CD4-positive, alpha-beta memory T cell (primary cell): ENCODE data around the gene ARID1A. TPM values are rescaled to one million over a fixed set of nuclear protein-coding genes. Genes with fewer than 3 reads are reported as not detected.

Source experiments
- CTCF ChIA-PET: fragments of 350-600 bp; sonication (Branson Sonifier 250); formaldehyde crosslinking; loops from one replicate; lab custom pipeline; 2021; ENCODE audit warnings: inconsistent platforms; ENCODE audit not compliant: partially characterized antibody; lab: Charles Lee
- POLR2A ChIA-PET: fragments of 350-600 bp; sonication (Branson Sonifier 250); formaldehyde crosslinking; loops from one replicate; lab custom pipeline; 2021; ENCODE audit not compliant: partially characterized antibody; lab: Charles Lee
- DNase-seq, 5 donors: peaks; one replicate each; pipeline versions ENCODE4 v3.0.0 to v3.0.0-alpha.2; 2020 to 2022; ENCODE audit warnings: mixed read lengths in 1 of 5
- H3K27ac ChIP-seq: one replicate; pipeline ENCODE4 v1.7.0; 2013; ENCODE audit warnings: low read depth, low read length
- H3K27me3 ChIP-seq: 2 replicates; pipeline ENCODE4 v1.7.0; 2013; ENCODE audit warnings: mild to moderate bottlenecking, low read length, moderate library complexity; ENCODE audit not compliant: insufficient read depth
- H3K36me3 ChIP-seq: 2 replicates; pipeline ENCODE4 v1.7.0; 2013; ENCODE audit warnings: mild to moderate bottlenecking, low read length, moderate library complexity; ENCODE audit not compliant: insufficient read depth
- H3K4me1 ChIP-seq: 2 replicates; pipeline ENCODE4 v1.7.0; 2013; ENCODE audit warnings: mild to moderate bottlenecking, low read length, moderate library complexity; ENCODE audit not compliant: insufficient read depth
- H3K4me3 ChIP-seq, 2 donors: one replicate each; pipeline ENCODE4 v1.7.0; 2013; ENCODE audit warnings: low read length in 2 of 2, mild to moderate bottlenecking in 1 of 2
- H3K9me3 ChIP-seq, 2 donors: one replicate each; pipeline ENCODE4 v1.7.0; 2013; ENCODE audit warnings: low read length in 2 of 2, control low read depth in 1 of 2; ENCODE audit not compliant: control insufficient read depth in 1 of 2
- H3K27ac Mint-ChIP-seq, 7 donors: one replicate each; pipeline ENCODE4 v1.8.0; 2020 to 2021; ENCODE audit warnings: mixed read lengths in 7 of 7, mild to moderate bottlenecking in 6 of 7, inconsistent platforms in 3 of 7, moderate library complexity in 3 of 7
- H3K27me3 Mint-ChIP-seq, 2 donors: one replicate each; pipeline ENCODE4 v1.8.0; 2020 to 2021; ENCODE audit warnings: mixed read lengths in 2 of 2
- H3K36me3 Mint-ChIP-seq, 2 donors: one replicate each; pipeline ENCODE4 v1.8.0; 2020 to 2021; ENCODE audit warnings: mixed read lengths in 2 of 2, inconsistent platforms in 1 of 2, mild to moderate bottlenecking in 1 of 2
- H3K4me1 Mint-ChIP-seq, 4 donors: one replicate each; pipeline ENCODE4 v1.8.0; 2020 to 2021; ENCODE audit warnings: mixed read lengths in 4 of 4, mild to moderate bottlenecking in 1 of 4
- H3K4me3 Mint-ChIP-seq, 8 donors: one replicate each; pipeline ENCODE4 v1.8.0; 2020 to 2021; ENCODE audit warnings: mixed read lengths in 8 of 8, mild to moderate bottlenecking in 7 of 8, moderate library complexity in 6 of 8, inconsistent platforms in 3 of 8
- H3K9me3 Mint-ChIP-seq, 8 donors: one replicate each; pipeline ENCODE4 v1.8.0; 2020 to 2021; ENCODE audit warnings: mixed read lengths in 8 of 8, mild to moderate bottlenecking in 5 of 8, inconsistent platforms in 3 of 8, moderate library complexity in 1 of 8
- intact Hi-C: fragments of 100-400 bp; cut with micrococcal nuclease; formaldehyde crosslinking; loops from one replicate; pipeline ENCODE4 v1.15.1; 2023
- polyA plus RNA-seq, 2 donors: library from polyadenylated mRNA; unstranded; fragments of 300-500 nt; fragmentation: Illumina TruSeq; gene quantifications; one replicate each; pipeline ENCODE4 v1.2.3, GENCODE V29; 2021
- total RNA-seq, 2 experiments: library from RNA; stranded (reverse); gene quantifications; one replicate each; pipeline ENCODE4 v1.2.3, GENCODE V29; 2021

ARID1A gene
- total and polyA plus RNA-seq, 4 experiments from 2014 or later = 4.2 to 127 (median 71.2) TPM

DNA sequence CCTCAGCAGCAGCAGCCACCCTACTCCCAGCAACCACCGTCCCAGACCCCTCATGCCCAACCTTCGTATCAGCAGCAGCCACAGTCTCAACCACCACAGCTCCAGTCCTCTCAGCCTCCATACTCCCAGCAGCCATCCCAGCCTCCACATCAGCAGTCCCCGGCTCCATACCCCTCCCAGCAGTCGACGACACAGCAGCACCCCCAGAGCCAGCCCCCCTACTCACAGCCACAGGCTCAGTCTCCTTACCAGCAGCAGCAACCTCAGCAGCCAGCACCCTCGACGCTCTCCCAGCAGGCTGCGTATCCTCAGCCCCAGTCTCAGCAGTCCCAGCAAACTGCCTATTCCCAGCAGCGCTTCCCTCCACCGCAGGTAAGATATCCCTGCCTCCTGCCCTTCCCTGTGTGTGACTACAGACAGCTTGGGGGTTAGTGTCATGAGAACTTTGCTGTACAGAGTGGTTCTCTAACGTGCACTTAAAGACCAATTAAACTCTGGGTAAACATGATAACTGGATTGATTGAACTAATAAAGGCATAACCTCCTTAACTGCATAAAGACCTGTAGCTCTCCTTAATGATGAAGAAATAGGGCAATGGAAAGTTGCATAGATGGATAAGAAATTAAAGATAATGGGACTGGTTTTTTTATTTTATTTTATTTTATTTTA lies 35.6 kb downstream of the ARID1A start:
- Mint-ChIP-seq H3K36me3 (peaks cover 30 to 59% of the 10 kb centered on the region in 2 donors), H3K27me3 (no peaks in the 10 kb centered on the region), H3K4me3 (no peak overlapping the region), H3K27ac (peak overlapping the region; percentile 54 to 94 (median 66)), H3K4me1 (peaks cover 57 to 85% (median 73%) of the 10 kb centered on the region in 4 donors), H3K9me3 (no peaks in the 10 kb centered on the region)
- H3K4me3 ChIP-seq = no peak overlapping the region
- H3K27me3 ChIP-seq = no peaks in the 10 kb centered on the region
- H3K27ac ChIP-seq = no peak overlapping the region
- no peak for DNase-seq
- H3K9me3 ChIP-seq = no peaks in the 10 kb centered on the region
- ChIA-PET POLR2A (interaction anchor here (1.0 to 6.9 kb wide), 3 partner anchors 12 to 56 kb away, joined by 3 to 40 read pairs (median 9); partner anchors contain the start of genes ARID1A and PIGV), CTCF (interaction anchor here (2.4 kb wide), 1 partner anchor 58 kb away, joined by 7 read pairs; no protein-coding TSS in a partner anchor)
- intact Hi-C loops = no loop called here
- H3K4me1 ChIP-seq = peaks cover 58% of the 10 kb centered on the region
- peaks cover 54% of the 10 kb centered on the region for H3K36me3 ChIP-seq

DNA sequence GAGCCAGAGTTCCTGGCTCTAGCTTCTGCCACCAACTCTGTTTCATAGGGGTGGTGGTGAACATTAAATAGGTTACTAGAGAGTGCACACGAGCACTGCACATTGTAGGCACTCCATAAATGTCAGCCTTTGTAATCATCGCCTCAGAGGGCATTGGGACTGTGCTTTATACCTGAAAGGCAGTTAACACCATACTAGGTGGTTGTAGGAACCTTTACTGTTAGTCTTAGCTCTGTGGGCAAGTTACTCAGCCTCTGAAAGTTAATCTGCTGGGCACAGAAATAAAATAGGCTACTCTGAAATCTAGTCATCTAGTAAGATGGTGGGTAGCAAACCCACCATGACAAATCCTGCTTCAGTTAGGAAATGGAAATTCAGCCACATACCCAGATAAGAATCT lies 37.6 kb downstream of the ARID1A start:
- Mint-ChIP-seq H3K27ac (peak overlapping the region; percentile 74 to 85 (median 78)), H3K4me1 (peaks cover 39 to 65% (median 54%) of the 10 kb centered on the region in 4 donors)

DNA sequence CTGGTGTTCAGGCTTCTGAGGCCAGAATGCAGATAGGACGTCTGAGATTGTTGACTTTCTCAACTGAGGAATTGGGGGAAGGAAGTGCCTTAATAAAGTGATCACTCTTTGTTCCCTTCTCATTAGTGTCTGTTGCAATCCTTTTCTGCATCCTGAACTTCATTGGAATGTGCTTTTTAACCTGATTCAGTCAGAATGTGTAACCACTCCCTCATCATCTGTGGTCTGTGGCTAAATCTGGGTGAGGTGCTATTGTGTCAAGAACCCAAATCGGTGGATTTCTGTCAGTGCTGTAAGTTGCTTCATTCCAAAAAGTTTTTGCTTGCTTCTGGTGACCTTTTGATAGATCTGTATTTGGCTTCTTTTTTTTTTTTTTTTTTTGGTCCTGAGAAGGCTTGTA lies 38.2 kb downstream of the ARID1A start:
- H3K27me3 Mint-ChIP-seq = no peaks in the 10 kb centered on the region
- Histone ChIP-seq H3K4me1 (peaks cover 45% of the 10 kb centered on the region), H3K9me3 (no peaks in the 10 kb centered on the region), H3K4me3 (no peak overlapping the region), H3K27me3 (no peaks in the 10 kb centered on the region), H3K27ac (peak overlapping the region; percentile 16), H3K36me3 (peaks cover 63% of the 10 kb centered on the region)
- peak; percentile 15 to 52 (median 21) for DNase-seq
- intact Hi-C loops = no loop called here
- H3K4me3 Mint-ChIP-seq = peak overlapping the region in 6 of 8 donors; percentile 26 to 77 (median 56)
- ChIA-PET CTCF (interaction anchor here (2.4 kb wide), 1 partner anchor 55 kb away, joined by 7 read pairs; no protein-coding TSS in a partner anchor), POLR2A (interaction anchor here (1.5 kb wide), 1 partner anchor 54 kb away, joined by 4 read pairs; the partner anchor contains the start of gene PIGV)
- no peaks in the 10 kb centered on the region for H3K9me3 Mint-ChIP-seq
- peaks cover 30 to 68% of the 10 kb centered on the region in 2 donors for H3K36me3 Mint-ChIP-seq
- peak overlapping the region; percentile 74 to 87 (median 80) for H3K27ac Mint-ChIP-seq
- peaks cover 33 to 61% (median 49%) of the 10 kb centered on the region in 4 donors for H3K4me1 Mint-ChIP-seq

More for the DNA sequence above, 37.6 kb downstream of the ARID1A start:
- Mint-ChIP-seq H3K4me3 (peak overlapping the region in 4 of 8 donors; percentile 47 to 77 (median 68)), H3K36me3 (peaks cover 30 to 69% of the 10 kb centered on the region in 2 donors), H3K9me3 (no peaks in the 10 kb centered on the region), H3K27me3 (no peaks in the 10 kb centered on the region)
- Histone ChIP-seq H3K4me3 (no peak overlapping the region), H3K36me3 (peaks cover 63% of the 10 kb centered on the region), H3K27ac (peak overlapping the region; percentile 16), H3K27me3 (no peaks in the 10 kb centered on the region), H3K9me3 (no peaks in the 10 kb centered on the region), H3K4me1 (peaks cover 45% of the 10 kb centered on the region)
- DNase-seq = no peak
- CTCF ChIA-PET = interaction anchor here (2.4 kb wide), 1 partner anchor 56 kb away, joined by 7 read pairs; no protein-coding TSS in a partner anchor
- intact Hi-C loops = no loop called here
- POLR2A ChIA-PET = interaction anchor here (1.5 kb wide), 1 partner anchor 55 kb away, joined by 4 read pairs; the partner anchor contains the start of gene PIGV

DNA sequence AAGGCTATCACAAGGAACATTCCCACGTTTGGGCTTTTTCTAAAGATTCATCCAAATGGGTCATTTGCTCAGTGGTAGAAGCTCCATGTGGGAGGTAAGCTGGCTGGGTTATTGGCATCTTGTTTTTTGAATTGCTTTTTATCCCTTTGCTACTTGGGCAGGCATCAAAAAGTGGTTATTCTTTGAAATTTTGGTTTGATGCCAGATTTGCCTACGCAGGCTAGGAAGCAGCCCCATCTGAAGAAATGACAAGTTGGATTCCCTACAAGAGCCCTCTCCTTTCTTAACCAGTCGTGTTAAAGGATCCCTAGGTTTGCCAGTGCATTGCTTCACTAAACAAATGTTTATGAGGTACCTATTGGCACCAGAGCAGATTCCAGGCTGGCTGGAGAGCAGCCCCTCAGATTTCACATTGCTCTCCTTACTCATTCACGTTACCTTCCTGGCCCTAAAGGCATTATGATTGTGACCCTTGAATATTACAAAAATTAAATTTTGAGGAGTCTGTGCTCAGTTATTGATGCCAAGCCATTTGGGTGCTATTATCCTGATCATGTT lies 38.8 kb downstream of the ARID1A start:
- peaks cover 48% of the 10 kb centered on the region for H3K4me1 ChIP-seq
- ChIA-PET CTCF (interaction anchor here (0.7 kb wide), 1 partner anchor 661 kb away, joined by 3 read pairs; no protein-coding TSS in a partner anchor), POLR2A (no interaction called here)
- Mint-ChIP-seq H3K27me3 (no peaks in the 10 kb centered on the region), H3K9me3 (no peaks in the 10 kb centered on the region), H3K27ac (peak overlapping the region in 5 of 7 donors; percentile 24 to 80 (median 61)), H3K4me3 (peak overlapping the region in 1 of 8 donors; percentile 66), H3K36me3 (peaks cover 30 to 69% of the 10 kb centered on the region in 2 donors), H3K4me1 (peaks cover 39 to 61% (median 53%) of the 10 kb centered on the region in 4 donors)
- intact Hi-C loops = no loop called here
- no peaks in the 10 kb centered on the region for H3K27me3 ChIP-seq
- H3K27ac ChIP-seq = peak overlapping the region; percentile 16
- H3K9me3 ChIP-seq = no peaks in the 10 kb centered on the region
- H3K4me3 ChIP-seq = no peak overlapping the region
- peaks cover 60% of the 10 kb centered on the region for H3K36me3 ChIP-seq
- no peak for DNase-seq

DNA sequence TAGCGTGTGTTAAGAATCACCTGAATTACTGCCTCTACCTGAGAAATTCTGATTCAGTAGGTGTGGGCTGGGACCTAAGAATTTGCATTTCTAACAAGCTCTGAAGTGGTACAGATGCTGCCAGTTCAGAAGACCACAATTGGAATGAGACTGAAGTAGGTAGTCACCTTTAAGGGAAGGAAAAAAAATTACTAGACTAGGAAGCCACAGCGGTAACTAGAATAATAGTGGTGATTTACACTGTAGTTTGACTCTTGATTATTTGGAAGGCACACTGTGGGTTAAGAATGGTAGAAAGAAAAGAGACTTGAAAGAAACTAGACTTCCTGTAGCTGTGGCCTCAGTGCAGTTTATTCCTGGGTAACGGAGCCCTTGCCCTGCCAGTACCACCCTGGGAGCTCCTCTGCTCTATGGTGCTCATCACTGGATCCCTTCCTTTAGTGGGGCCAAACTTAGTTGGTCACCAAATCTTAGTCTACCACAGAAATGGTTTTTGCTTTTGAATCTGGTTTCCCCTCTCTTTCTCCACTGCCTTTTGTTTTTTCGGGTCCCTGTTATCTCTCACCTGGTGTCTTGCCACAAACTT lies 43.6 kb downstream of the ARID1A start:
- intact Hi-C loops = loop anchor here (1.0 to 2.0 kb wide), 2 partner anchors 17 to 41 kb away; no protein-coding TSS in a partner anchor
- Histone ChIP-seq H3K4me3 (no peak overlapping the region), H3K4me1 (peaks cover 71% of the 10 kb centered on the region), H3K27ac (peak overlapping the region; percentile 33), H3K9me3 (no peaks in the 10 kb centered on the region), H3K36me3 (peaks cover 28% of the 10 kb centered on the region), H3K27me3 (no peaks in the 10 kb centered on the region)
- Mint-ChIP-seq H3K9me3 (no peaks in the 10 kb centered on the region), H3K4me1 (peaks cover 48 to 64% (median 58%) of the 10 kb centered on the region in 4 donors), H3K27me3 (no peaks in the 10 kb centered on the region), H3K4me3 (peak overlapping the region; percentile 59 to 80 (median 74)), H3K36me3 (peaks cover 22 to 56% of the 10 kb centered on the region in 2 donors), H3K27ac (peak overlapping the region; percentile 19 to 92 (median 88))
- CTCF ChIA-PET = interaction anchor here (0.7 to 5.2 kb wide), 11 partner anchors 13 to 62 kb away, joined by 3 to 35 read pairs (median 4); partner anchors contain the start of gene PIGV
- peak in 4 of 5 donors; percentile 21 to 35 (median 26) for DNase-seq
- POLR2A ChIA-PET = interaction anchor here (0.9 to 11.2 kb wide), 6 partner anchors 10 to 48 kb away, joined by 3 to 307 read pairs (median 8); partner anchors contain the start of genes ARID1A and PIGV

DNA sequence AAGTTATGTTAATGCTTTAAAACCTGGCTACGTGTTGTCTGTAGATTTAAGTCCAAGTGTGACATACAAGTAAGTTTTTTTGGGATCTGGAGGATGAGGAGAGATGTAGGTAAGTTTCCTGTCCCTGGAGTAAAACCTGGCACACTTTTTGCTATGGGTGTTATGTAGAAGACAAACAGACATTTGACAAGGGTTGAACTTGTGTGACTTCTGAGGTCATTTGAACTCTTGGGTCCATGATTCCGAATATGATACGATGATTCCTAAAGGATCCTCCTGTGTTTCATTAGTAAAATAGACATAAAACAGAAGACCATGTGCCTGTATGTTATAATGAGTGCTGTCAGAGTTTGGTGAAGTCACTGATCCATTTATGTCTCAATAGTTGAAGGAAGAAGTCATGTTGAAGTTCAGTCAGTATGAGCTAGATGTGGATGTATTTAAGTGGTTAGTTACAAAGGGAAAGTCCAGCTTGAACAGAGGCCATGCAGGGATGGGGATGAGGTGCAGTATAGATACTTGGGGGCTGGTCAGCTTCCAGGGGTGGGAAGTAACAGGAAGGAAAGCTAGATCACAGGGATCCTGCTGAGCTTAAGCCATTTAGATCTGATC lies 44.3 kb downstream of the ARID1A start:
- Histone ChIP-seq H3K4me1 (peaks cover 74% of the 10 kb centered on the region), H3K4me3 (no peak overlapping the region), H3K36me3 (peaks cover 24% of the 10 kb centered on the region), H3K27ac (peak overlapping the region; percentile 33), H3K9me3 (no peaks in the 10 kb centered on the region), H3K27me3 (no peaks in the 10 kb centered on the region)
- no peak for DNase-seq
- ChIA-PET CTCF (interaction anchor here (1.0 to 5.2 kb wide), 8 partner anchors 14 to 63 kb away, joined by 3 to 35 read pairs (median 8); partner anchors contain the start of gene PIGV), POLR2A (interaction anchor here (0.9 to 11.2 kb wide), 5 partner anchors 12 to 48 kb away, joined by 3 to 307 read pairs (median 13); partner anchors contain the start of genes ARID1A and PIGV)
- Mint-ChIP-seq H3K9me3 (no peaks in the 10 kb centered on the region), H3K36me3 (peaks cover 22 to 56% of the 10 kb centered on the region in 2 donors), H3K27me3 (no peaks in the 10 kb centered on the region), H3K27ac (peak overlapping the region; percentile 19 to 92 (median 88)), H3K4me3 (peak overlapping the region in 5 of 8 donors; percentile 0 to 75 (median 30)), H3K4me1 (peaks cover 53 to 67% (median 61%) of the 10 kb centered on the region in 4 donors)
- intact Hi-C loops = no loop called here
